Lower leg skin (tissue), 3 donors: ENCODE results near the gene SLC5A10.

ENCODE experiments used
- CTCF ChIP-seq, 3 donors: fragments of 450-650 bp; IDR thresholded peaks; one replicate each; pipeline ENCODE4 v1.5.1; 2016; ENCODE audit warnings: antibody characterized with exemption in 3 of 3, mild to moderate bottlenecking in 3 of 3, moderate library complexity in 2 of 3
- POLR2A ChIP-seq, 2 donors: fragments of 450-650 bp; IDR thresholded peaks; one replicate each; pipeline ENCODE4 v1.6.1; 2016 to 2017; ENCODE audit warnings: antibody characterized with exemption in 2 of 2, mild to moderate bottlenecking in 1 of 2, moderate library complexity in 1 of 2

- no peak for TF ChIP-seq POLR2A (IDR thresholded peaks at IDR 0.05)
- peak in 1 of 3 donors; percentile 48 for TF ChIP-seq CTCF (IDR thresholded peaks at IDR 0.05)
Measured at GRCh38 chr17:18960803-18961511, 9.0 kb downstream of the SLC5A10 start.
